GM21360 (cell line): Measurements from ENCODE around the gene ST7.
"Not testable (repeated sequence)": the region's sequence is repeated elsewhere in the genome, so short reads cannot be mapped to it uniquely, and the experiment has no call there.

Source experiments
- ATAC-seq: cut with Tn5 transposase; IDR thresholded peaks from one replicate; pipeline ENCODE4 v1.9.1; 2021; ENCODE audit warnings: mild to moderate bottlenecking, moderate library complexity; ENCODE audit not compliant: unreplicated experiment

Gene ST7

DNA sequence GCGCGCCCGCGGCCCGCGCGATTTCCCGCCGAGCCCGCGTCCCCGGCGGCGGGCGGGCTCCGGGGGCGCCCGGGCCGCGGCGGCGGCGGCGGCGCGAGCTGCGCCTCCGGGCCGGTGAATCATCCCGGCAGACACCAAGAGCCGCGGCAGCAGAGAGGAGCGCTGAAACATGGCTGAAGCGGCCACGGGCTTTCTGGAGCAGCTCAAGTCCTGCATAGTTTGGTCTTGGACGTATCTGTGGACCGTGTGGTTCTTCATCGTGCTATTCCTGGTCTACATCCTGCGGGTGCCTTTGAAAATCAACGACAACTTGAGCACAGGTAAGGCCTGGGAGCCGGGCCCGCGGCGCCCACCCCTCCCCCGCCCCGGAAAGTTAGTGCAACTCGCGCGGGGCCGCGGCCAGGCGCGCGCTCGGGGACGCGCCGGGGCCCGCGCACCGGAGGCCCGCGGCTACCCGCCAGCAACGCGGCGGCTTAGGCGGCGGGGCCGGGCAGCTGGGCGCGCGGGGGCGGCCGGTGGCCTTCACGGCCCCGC, at the start of gene ST7:
ST7 (plus strand) TSS at position 130 of the 534 bp plus-strand sequence; CDS start at position 170, 40 bp downstream.
- ATAC-seq: peak; percentile 38

- ATAC-seq: no peak
Measured at GRCh38 chr7:116906391-116906790, 46.9 kb upstream of the ST7 start.

- no peak for ATAC-seq
Measured at GRCh38 chr7:116910383-116910782, 42.9 kb upstream of the ST7 start.

DNA sequence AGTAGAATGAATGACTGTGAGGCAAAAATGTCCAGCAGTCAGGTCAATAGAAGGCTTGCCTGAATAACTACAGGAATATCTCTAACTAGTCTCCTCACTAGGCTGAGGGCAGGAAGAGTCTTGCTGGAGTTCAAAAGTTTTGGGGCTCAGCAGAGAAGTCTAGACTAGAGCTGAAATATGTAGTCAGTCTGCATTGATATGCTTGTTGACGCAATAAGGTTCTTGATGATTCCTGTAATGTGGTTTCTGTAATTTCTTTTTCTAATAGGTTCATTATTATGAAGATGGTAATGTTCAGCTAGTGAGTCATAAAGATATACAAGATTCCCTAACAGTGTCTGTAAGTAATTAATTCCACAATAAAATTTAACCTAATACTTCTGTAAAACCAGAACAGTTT, 41.5 kb upstream of the ST7 start:
- no peak for ATAC-seq

- no peak for ATAC-seq
Measured at GRCh38 chr7:116912269-116912909, 40.9 kb upstream of the ST7 start.

DNA sequence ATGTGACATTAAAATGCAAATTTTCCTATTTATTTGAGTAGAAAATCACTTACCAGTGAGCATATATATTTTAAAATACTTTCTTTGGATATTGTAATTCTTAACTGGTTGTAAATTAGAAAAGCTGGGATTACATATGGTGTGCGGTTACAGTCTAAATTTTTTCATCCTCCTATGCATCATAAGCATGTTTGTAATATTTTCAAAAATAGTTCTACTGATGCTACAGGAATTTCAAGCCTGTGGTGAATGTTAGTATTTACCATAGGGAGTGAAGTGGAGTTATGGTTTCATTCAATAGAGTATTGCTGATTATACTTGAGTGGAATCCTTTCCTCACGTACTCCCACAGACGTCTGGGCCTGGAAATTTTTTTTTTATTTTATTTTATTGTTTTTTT, 34.6 kb upstream of the ST7 start:
- ATAC-seq: no peak

DNA sequence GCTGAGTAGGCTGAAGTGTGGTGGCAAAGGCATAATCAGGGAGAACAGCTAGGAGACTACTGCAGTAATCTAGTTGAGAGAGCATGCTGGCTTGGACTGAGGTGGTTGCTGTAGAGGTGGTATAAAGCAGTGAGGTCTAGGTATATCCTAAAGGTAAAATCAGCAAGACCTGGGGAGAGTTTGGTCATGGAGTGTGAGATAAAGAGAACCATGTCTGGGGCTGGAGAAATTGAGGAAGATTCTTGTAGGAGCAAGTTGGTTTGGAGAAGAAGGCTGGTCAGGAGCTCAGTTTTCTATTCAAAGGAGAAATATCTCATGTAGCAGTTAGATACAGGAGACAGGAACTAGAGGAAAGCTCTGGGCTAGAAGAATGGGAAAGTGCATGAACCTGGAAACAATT, 32.9 kb upstream of the ST7 start:
- no peak for ATAC-seq

DNA sequence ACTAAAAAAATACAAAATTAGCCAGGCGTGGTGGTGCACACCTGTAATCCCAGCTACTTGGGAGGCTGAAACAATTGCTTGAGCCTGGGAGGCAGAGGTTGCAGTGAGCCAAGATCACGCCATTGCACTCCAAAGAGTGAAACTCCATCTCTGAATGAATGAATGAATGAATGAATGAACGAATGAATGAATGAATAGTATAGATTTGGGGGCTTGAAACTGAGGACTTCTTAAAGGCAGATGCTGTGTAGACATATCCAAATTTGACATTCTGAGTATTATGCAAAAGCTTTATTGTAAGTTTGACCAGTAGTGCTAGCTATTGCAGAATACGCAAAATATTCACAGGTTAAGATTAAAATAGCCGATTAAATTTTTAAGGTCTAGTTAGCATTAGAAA, 30.8 kb upstream of the ST7 start:
- ATAC-seq: no peak

GRCh38 chr7:116924741-116925140, 28.6 kb upstream of the ST7 start:
- ATAC-seq: no peak

DNA sequence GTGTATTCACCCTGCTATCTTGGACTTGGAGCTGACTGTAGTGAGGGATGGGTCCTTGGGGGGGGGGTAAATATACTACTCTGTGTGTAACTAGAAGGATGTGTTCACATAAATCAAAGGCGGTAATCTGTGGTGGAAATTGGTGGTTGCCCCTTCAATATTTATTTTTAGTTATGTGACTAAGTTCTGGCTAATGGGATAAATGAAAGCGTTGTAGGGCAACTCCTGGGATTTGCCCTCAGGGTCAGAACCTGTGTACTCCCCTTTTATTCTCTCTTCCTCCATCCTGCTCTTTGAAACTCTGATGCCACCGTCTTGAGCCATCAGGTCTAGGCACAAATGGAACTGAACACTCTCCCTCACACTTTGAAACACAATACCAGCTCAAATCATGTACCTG, 24.3 kb upstream of the ST7 start:
- no peak for ATAC-seq

GRCh38 chr7:116929914-116930913, 23.1 kb upstream of the ST7 start:
- peak; percentile 78 for ATAC-seq

GRCh38 chr7:116932566-116932965, 20.7 kb upstream of the ST7 start:
- ATAC-seq: no peak

DNA sequence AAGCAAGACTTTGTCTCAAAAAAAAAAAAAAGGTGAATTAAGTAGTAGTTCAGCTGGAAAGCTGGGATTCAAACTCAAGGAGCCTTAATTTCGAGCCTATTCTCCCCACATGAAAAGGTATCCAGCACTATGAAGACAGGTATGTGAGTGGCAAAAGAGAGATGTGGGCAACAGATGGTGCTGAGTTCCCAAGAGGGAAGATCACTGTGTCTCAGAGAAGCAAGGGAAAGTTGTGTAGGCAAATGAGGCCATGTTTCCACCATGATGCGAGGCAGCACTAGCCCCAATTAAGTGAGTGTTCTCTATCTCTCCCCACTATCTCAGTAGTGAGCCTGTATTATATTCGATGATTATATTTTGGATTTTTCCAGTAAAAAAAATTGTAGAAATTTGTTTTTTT, 19.8 kb upstream of the ST7 start:
- ATAC-seq: no peak

GRCh38 chr7:116934580-116934979, 18.7 kb upstream of the ST7 start:
- no peak for ATAC-seq

GRCh38 chr7:116936844-116937243, 16.5 kb upstream of the ST7 start:
- ATAC-seq: not testable (repeated sequence)

GRCh38 chr7:116938678-116939077, 14.6 kb upstream of the ST7 start:
- no peak for ATAC-seq

DNA sequence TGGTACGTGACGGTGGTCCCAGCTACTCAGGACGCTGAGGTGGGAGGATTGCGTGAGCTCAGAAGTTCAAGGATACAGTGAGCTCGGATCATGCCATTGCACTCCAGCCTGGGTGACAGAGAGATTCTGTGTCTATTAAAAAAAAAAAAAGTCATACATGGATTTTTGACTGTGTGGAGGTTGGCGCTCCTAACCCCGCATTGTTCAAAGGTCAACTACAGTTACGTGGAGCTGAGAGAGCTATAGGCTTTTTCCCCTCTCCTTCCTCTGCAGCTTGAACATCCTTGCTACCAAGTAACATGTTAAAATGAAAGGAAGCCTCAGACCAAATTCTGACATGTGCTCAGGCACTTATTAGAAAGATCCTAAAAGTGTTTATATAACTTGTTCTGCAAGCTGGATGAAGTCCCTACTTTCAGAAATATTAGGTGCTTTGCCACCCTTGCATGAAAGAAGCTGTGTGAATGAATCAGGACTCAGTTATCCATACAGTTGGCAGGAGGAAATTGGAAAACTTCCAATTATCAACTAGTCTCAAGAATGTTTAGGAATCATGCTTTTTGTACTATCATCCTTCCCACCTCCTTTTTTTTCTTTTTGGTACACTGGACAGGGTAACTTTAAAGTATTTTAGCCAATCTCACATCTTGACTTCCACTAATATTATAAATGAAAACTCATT, 12.5 kb upstream of the ST7 start:
- no peak for ATAC-seq

GRCh38 chr7:116942504-116942903, 10.8 kb upstream of the ST7 start:
- ATAC-seq: no peak

DNA sequence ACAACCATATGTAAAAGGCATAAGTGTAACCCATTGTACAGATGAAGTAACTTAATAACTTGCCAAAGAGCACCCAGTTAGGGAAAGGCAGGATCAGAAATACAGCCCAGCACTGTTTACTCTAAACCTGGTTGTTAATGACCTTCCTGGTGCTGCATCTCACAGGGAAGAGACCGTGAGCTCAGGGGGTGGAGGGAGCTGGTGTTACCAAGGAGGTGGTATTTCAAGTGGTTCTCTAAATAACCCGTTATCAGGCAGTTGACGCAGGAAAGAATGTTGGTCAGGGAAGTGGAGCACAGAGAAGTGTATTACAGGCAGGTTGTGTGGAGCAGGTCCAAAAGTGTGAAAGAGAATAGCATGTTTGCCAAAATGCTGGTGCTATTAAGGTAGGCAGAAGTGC, 4.4 kb upstream of the ST7 start:
- no peak for ATAC-seq

- no peak for ATAC-seq
Measured at GRCh38 chr7:116949941-116950801, 3.1 kb upstream of the ST7 start.
